RKO (cell line): ENCODE data around the gene KIRREL3.

Source experiments
- DNase-seq: peaks from one replicate; pipeline ENCODE4 v3.0.0-alpha.2; 2016; ENCODE audit warnings: low spot score

KIRREL3 gene

DNA sequence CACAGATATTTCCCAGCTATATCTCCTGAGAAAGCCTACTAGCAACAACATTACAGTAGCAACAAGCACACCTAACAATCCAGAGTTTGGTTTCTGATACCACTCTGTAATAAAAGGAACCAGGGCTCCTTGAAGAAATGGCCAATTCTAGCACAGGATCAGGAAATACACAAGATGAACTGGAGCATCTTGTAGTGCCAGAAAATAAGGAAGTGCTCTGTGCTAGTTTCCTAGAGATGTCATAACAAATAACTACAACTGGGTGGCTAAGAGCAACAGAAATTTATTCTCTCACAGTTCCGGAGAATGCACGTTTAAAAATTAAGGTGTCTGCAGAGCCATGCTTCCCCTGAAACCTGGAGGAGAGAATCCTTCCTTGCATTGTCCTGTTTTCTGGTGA lies 217.8 kb downstream of the KIRREL3 start:
- DNase-seq, result no peak

DNA sequence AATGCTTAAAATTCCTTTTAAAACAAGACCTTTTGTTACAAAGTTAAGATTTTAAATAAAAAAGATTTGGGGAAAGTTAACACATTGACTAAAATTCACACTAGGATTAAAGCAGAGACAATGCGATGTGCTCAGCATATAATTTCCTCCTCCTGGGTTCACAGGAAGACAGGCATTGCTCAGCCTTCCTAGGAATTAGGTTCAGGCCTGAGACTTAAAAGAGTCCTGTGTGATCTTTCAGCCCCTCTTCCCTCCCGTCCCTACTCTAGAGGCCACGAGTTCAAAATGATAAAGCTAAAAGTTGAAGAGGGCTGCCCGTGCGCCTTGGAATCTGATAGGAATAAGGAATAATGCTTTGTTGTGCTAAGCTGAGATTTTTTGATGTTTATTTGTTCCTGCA lies 218.6 kb downstream of the KIRREL3 start:
- no peak for DNase-seq

GRCh38 chr11:126776119-126776518 lies 224.5 kb downstream of the KIRREL3 start:
- no peak for DNase-seq

DNA sequence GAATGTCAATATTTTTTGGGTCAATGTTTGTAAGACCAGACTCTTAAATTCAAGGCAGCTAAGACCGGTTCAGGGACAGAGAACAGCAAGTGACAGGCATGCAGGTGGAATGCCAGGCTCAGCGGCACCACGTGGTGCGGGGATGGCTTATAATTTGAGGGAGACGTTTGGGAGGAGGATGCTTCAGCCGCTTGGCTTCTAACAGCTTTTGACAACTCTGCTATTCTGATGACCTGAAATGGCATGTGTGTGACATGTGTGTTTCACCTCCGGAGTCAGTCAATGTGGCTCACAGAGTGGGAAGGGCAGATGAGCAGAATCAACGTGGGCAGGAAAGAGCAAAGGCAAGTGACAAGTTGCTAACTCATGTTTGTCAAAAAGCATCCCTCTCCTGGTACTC lies 228.3 kb downstream of the KIRREL3 start:
- no peak for DNase-seq

DNA sequence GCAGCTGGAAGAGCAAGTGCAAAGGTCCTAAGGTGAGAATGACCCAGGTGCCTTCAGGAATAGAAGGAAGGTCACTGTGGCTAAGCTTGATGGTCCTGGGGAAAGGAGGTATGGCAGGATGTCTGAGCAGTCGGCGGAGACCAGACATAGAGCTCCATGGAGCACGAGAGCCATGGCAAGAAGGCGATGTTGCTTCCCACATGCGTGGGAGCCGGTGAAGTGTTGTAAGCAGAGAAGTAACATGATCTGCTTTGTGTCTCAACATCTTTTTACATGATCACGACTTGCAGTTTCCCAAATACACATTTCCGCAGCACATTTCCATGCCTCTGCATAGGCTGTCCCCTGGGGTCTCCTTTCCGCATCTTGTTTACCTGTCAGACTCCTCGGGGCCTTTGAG lies 231.9 kb downstream of the KIRREL3 start:
- no peak for DNase-seq

- no peak for DNase-seq
Measured at GRCh38 chr11:126766440-126766839, 234.1 kb downstream of the KIRREL3 start.

DNA sequence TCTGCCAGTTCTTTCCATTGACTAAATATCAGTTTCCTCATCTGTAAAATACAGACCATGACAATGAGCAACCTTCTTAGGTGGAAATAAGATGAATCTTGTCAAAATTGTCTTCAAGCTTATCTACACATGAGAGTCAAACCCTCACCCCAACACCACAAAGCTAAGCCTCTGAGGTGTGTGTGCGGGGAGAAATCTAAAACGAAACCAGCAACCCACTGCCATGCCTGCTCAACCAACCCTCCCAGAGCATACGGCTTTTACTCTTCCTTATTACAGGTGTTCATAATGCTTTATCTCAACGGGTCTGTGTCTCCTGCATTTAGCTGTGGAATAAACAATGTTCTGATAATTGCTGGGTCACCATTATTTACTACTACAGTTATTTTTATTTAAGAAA lies 235.4 kb downstream of the KIRREL3 start:
- no peak for DNase-seq

- DNase-seq, result no peak
Measured at GRCh38 chr11:126764231-126764630, 236.3 kb downstream of the KIRREL3 start.

DNA sequence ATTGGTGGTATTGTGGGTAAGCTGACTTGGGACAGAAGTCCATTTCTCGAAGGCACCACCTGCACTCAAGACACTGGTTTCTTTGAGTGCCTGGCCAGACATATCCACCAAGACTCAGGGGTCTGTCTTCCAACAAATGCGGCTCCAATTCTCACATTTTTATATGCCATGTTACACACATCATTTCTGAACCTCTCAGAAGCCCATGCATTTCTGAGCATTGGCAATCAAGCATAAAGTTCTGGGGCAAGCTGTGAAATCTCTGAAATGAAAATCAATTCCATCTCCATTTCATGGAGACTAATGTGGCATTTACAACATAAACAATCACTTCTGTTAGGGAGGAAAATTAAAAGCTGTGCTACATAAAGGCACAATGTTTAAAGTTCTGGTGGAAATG lies 243.7 kb downstream of the KIRREL3 start:
- no peak for DNase-seq

GRCh38 chr11:126756421-126756820 lies 244.1 kb downstream of the KIRREL3 start:
- no peak for DNase-seq

- no peak for DNase-seq
Measured at GRCh38 chr11:126755526-126755925, 245.0 kb downstream of the KIRREL3 start.

DNA sequence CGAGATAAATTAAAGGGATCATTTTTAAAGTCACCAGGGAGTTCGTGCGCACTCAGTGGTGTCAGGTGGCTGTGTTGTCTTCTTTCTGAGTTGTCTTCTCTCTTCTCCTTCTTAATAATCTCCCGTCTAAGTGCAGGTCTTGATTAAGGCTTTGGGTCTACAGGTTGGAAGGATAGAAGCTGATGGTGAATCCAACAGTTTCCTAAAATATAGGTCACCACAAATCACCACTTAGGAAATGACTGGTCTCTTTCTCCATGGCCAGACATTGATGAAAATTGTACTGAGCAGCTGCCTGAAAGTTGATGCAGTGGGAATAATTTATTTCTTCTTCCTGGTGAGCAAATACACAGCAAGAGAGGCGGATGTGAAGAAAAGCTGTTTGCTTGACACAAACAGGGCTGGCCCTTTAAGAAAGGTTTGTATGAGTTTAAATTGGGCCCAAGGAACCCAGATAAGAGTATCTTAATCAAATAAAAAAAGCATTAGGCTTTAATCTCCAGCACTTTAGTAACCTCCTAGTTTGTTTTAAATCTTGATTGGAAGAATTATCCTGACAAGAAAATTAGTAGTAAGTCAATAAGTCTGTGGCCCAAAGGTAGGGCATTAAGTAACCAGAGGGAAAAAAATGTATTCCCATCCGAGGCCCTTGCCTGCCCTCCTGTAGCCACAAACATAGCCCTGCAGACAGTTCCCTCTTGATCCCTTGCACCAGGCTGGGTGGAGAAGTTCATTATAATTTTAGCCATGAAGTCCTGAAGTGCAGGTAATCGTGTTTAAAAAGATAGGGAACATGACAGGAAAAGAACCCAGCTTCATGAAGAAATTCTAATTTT lies 245.8 kb downstream of the KIRREL3 start:
- no peak for DNase-seq

DNA sequence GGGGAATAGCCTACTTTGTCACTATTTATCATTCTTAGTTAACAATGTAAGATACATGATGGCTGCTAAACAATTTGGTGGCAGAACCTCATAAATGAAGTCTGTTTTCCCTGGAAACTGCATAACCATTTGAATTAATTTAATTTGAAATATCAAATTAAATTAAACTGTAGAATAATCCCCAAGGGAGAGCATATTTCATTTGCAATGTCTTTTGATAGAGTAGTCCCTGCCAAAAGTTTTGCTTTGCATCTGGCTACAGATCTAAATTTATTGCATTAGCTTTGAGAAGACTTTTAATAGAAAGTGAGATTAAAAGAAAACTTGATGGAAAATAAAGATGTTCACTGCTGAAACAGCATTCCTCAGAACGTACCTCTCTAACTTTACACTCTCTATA lies 246.6 kb downstream of the KIRREL3 start:
- DNase-seq, result no peak

GRCh38 chr11:126751242-126751641 lies 249.3 kb downstream of the KIRREL3 start:
- no peak for DNase-seq

DNA sequence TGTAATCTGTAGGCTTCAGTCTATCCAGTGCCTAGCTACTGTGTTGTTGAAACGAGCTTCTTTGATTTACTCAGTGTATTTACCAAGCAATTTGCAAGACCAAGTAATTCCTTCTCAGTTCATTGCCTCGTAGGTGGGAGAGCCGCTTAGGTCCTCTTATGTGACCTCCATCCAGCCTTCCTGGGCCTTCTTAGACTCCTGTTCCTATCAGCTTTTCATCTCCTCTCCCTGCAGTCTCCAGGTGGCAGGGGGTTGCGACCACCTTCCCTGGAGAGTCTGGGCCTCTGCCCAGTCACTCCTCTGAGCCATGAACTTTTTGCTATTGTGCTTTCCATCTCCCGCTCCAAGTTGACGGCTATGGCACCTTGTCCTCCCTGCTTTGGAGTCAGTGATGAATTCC lies 251.8 kb downstream of the KIRREL3 start:
- DNase-seq, result no peak

- DNase-seq, result no peak
Measured at GRCh38 chr11:126748100-126748791, 252.3 kb downstream of the KIRREL3 start.

GRCh38 chr11:126747315-126747714 lies 253.3 kb downstream of the KIRREL3 start:
- DNase-seq, result no peak

DNA sequence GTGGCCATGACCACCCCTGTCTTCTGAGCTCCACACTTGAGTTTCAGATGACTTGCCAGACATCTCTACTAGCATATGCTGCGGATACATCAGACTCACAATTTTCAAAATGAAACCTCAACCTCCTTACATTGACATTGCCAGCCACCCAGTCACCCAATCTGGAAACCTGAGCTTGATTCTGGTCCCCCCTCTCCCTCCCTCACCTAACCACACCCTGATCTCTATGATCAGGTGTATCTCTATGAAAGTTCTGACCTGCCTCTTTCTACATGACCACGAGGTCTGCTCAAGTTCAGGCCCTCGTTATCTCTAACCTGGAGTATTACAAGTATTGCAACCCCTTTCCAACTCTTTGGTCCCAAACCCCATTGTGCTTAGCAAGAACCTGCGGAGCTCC lies 254.1 kb downstream of the KIRREL3 start:
- no peak for DNase-seq

- no peak for DNase-seq
Measured at GRCh38 chr11:126744699-126745098, 255.9 kb downstream of the KIRREL3 start.

DNA sequence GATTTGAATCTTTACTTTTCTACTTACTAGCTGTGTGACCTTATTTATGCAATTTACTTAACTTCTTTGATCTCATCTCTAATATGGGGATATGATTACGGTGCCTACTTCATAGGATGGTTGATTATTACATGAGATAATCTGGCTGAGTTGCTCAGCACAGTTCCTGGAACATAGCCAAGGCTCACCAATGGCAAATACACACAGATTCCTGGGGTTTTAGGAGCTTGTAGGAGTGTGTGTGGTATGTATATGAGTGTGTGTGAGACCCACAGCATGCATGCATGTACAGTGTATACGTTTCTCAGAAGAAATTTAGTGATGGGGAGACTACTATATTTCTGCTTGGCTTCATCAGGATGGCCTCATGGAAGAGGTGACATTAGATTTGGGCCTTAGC lies 256.9 kb downstream of the KIRREL3 start:
- DNase-seq, result no peak

- no peak for DNase-seq
Measured at GRCh38 chr11:126742582-126742981, 258.0 kb downstream of the KIRREL3 start.

- no peak for DNase-seq
Measured at GRCh38 chr11:126740846-126741245, 259.7 kb downstream of the KIRREL3 start.

DNA sequence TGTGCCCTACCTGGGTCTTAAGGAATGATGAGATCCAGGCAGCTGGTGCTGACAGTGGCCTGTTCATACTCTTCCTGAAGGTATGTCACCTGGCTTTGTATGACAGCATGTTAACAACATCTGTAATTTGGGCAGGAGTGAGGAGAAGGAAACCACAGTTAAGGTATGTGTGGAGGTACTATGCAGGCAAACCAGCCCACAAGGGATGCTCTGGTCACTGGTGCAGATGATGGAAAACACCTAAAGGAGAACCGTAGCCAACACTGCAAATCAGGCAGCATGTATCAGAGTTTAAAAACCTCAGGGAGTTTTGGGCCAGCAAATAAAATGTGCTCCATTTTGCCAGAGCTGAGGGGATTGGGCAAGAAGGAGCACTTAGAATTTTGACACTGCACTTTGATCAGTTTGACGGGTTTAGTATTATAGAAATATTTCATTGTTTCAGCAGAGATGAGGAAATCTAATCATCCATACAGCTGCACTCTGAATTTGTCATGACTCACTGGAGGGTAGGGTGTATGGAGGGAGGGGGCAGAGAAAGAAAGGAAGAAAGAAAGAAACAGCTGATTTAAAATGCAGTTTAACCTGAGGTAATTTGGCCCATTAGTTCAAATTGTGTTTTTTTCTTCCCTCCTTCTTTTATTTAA lies 260.9 kb downstream of the KIRREL3 start:
- no peak for DNase-seq
